Tibial artery (tissue), 4 donors: Measurements from ENCODE around the gene RAD51B.
"Not testable (repeated sequence)": the region's sequence is repeated elsewhere in the genome, so short reads cannot be mapped to it uniquely, and the experiment has no call there.

Experiments used
- DNase-seq, 2 donors: peaks; one replicate each; pipeline ENCODE4 v3.0.0-alpha.2; 2019
- H3K27ac ChIP-seq, 2 donors: fragments of 200-600 bp; sonication (generic) in 1 of 2; 1 replicate in 1 of 2; 2 replicates in 1 of 2; pipeline ENCODE4 v1.5.1; 2018 to 2019; ENCODE audit warnings: mild to moderate bottlenecking in 1 of 2
- H3K27me3 ChIP-seq, 2 donors: fragments of 200-600 bp; sonication (generic) in 1 of 2; one replicate each; pipeline versions ENCODE4 v1.5.1 to v1.6.0; 2016 to 2019
- H3K36me3 ChIP-seq, 3 donors: fragments of 200-600 bp; sonication (generic) in 2 of 3; one replicate each; pipeline ENCODE4 v1.5.1; 2016 to 2019; ENCODE audit warnings: mild to moderate bottlenecking in 2 of 3
- H3K4me1 ChIP-seq, 4 donors: fragments of 200-600 bp; sonication (generic) in 2 of 4; 1 replicate in 3 of 4; 2 replicates in 1 of 4; pipeline ENCODE4 v1.5.1; 2016 to 2019
- H3K4me3 ChIP-seq, 2 donors: fragments of 200-600 bp; sonication (generic) in 1 of 2; 1 replicate in 1 of 2; 2 replicates in 1 of 2; pipeline ENCODE4 v1.5.1; 2018 to 2019; ENCODE audit warnings: mild to moderate bottlenecking in 2 of 2
- H3K9me3 ChIP-seq, 3 donors: fragments of 200-600 bp; sonication (generic) in 1 of 3; one replicate each; pipeline ENCODE4 v1.5.1; 2016 to 2019
- CTCF ChIP-seq, 2 experiments: fragments of 200-600 bp in 1 of 2; fragments of 450-650 bp in 1 of 2; IDR thresholded peaks; one replicate each; pipeline ENCODE4 v1.5.1; 2017 to 2019; ENCODE audit warnings: antibody characterized with exemption in 2 of 2, mild to moderate bottlenecking in 1 of 2, moderate library complexity in 1 of 2
- intact Hi-C: fragments of 100-400 bp; cut with DNase I; formaldehyde crosslinking; loops from one replicate; pipeline ENCODE4 v1.15.0; 2023; ENCODE audit warnings: low total_unique reads

Gene RAD51B

DNA sequence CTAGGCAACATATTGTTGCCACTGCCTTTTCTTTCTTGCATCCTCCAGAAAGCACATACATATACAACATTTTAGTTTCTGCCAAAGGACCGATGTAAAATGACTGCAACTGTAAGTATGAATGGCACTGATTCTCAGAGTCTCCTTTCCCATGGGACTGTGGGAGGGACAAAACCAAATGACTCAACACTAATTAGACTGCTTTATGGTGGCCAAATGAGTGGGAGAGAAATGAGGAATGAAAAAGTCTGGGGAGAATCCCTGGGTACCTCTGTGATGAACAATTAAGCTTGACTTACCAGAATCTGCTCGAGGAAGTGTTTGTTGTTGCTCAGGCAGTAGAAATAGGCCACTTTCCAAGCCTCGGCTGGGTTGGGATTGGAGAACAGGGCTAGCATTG lies 13.3 kb upstream of the RAD51B start:
- no peak for DNase-seq
- H3K36me3 ChIP-seq: peaks cover 86 to 94% (median 88%) of the 10 kb centered on the region in 3 donors
- no peaks in the 10 kb centered on the region for H3K27me3 ChIP-seq
- no peak overlapping the region for H3K27ac ChIP-seq
- intact Hi-C loops: no loop called here
- no peak overlapping the region for H3K4me3 ChIP-seq
- H3K4me1 ChIP-seq: no peaks in the 10 kb centered on the region
- H3K9me3 ChIP-seq: no peaks in the 10 kb centered on the region
- no peak for TF ChIP-seq CTCF (IDR thresholded peaks at IDR 0.05)

GRCh38 chr14:67814821-67815220 lies 4.8 kb upstream of the RAD51B start:
- Histone ChIP-seq H3K27me3 (no peaks in the 10 kb centered on the region), H3K9me3 (no peaks in the 10 kb centered on the region), H3K27ac (no peak overlapping the region), H3K36me3 (peaks cover 22 to 30% (median 27%) of the 10 kb centered on the region in 3 donors), H3K4me1 (peaks cover 0 to 32% (median 19%) of the 10 kb centered on the region in 4 donors), H3K4me3 (no peak overlapping the region)
- intact Hi-C loops: no loop called here
- TF ChIP-seq CTCF (IDR thresholded peaks at IDR 0.05): no peak
- no peak for DNase-seq

DNA sequence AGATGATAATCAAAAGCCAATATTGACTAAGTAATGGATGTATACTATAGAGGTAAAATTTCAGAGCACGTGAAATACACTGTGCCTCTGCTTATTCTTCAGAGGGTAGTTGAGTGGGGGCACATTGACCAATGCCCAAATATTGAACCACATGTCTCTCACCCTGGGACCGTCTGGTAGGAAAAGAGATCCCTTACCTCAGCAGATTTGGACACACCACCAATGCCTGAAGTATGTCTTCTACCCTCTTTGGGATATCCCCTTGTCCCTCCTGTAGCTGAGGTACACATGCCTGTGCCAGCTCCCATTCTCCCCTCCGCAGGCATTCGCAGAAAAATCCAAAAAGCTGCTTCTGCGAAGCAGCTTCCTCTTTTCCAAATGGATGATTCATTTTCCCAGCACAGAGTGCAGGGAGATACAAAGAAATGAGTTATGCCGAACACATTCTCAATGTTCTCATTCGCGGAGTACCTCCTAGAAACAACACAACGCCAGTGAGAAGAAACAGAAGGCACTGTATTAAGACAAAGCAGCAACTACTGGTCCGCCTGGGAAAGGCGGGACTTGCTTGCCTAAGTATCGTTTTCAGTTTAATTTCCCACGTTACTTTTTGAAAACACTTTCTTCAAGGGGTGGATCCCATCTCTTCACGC lies 3.9 kb upstream of the RAD51B start:
- peak overlapping the region; percentile 75 to 77 for H3K4me3 ChIP-seq
- peak overlapping the region; percentile 78 to 79 for H3K27ac ChIP-seq
- peaks cover 15 to 21% (median 18%) of the 10 kb centered on the region in 3 donors for H3K36me3 ChIP-seq
- peaks cover 0 to 36% (median 22%) of the 10 kb centered on the region in 4 donors for H3K4me1 ChIP-seq
- H3K27me3 ChIP-seq: no peaks in the 10 kb centered on the region
- no peaks in the 10 kb centered on the region for H3K9me3 ChIP-seq
- no peak for TF ChIP-seq CTCF (IDR thresholded peaks at IDR 0.05)
- intact Hi-C loops: no loop called here
- no peak for DNase-seq

DNA sequence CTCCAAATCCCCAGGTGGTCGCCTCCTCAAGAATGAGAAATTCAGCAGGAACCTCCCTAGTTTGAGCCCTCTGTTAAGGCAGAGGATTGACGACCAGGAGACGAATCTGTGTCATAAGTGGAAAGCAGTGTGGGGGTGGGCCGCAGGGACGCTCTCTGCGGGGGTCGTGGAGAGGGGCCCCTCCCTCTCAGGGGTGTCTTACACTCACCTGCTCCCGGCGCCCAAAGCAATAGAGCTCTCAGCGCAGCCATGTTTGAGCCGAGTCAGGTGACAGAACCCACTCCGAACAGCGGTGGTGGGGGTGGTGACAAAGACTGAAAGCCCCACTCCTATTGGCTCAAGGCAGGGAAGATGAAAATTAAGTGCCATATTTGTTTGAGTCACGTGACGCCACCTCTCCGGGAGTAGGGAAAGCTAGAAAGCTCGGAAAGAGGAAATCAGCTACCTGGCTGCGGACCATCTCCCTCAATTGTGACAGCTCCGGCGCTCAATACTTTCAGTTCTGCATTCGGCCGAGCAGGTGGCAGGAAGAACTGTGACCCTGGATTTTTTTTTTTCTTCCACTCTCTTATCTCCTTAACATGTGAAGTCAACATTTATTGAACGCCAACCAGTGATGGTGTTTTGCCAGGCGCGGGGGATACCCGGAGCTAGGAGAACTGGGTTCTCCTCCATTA lies 3.1 kb upstream of the RAD51B start, which contains the start of gene ZFYVE26:
Gene ZFYVE26 (minus strand): TSS at position 265 of the 677 bp plus-strand sequence. CDS start 627 bp downstream, outside the sequence.
- TF ChIP-seq CTCF (IDR thresholded peaks at IDR 0.05): no peak
- Histone ChIP-seq H3K4me1 (peaks cover 0 to 36% (median 22%) of the 10 kb centered on the region in 4 donors), H3K9me3 (no peaks in the 10 kb centered on the region), H3K36me3 (peaks cover 13 to 21% (median 14%) of the 10 kb centered on the region in 3 donors), H3K27me3 (no peaks in the 10 kb centered on the region), H3K27ac (peak within 1 kb of the TSS; percentile 78 to 79), H3K4me3 (peak within 1 kb of the TSS; percentile 75 to 77)
- DNase-seq: peak; percentile 96
- intact Hi-C loops: no loop called here

GRCh38 chr14:67817750-67818438 lies 1.7 kb upstream of the RAD51B start:
- no peak overlapping the region for H3K4me3 ChIP-seq
- TF ChIP-seq CTCF (IDR thresholded peaks at IDR 0.05): no peak
- peaks cover 0 to 36% (median 22%) of the 10 kb centered on the region in 4 donors for H3K4me1 ChIP-seq
- H3K27ac ChIP-seq: no peak overlapping the region
- no peaks in the 10 kb centered on the region for H3K27me3 ChIP-seq
- peaks cover 3 to 12% (median 7%) of the 10 kb centered on the region in 3 donors for H3K36me3 ChIP-seq
- DNase-seq: no peak
- intact Hi-C loops: no loop called here
- no peaks in the 10 kb centered on the region for H3K9me3 ChIP-seq

DNA sequence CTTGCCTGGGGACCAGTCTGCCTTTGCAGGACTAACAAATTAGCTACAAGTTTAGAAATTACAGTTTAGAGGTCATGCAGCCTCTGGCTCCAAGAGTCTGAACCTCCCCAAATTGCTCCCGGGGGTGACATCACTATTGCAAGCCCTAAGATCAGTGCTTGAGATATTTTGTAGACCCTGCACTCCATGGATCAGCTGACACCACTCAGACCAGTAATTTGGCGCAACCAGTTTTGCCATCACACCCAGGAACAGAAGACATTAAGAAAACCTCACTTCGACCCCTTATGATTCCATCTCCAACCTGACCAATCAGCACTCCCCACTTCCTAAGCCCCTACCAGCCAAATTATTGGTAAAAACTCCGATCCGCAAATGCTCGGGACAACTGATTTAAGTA lies 1.1 kb upstream of the RAD51B start:
- DNase-seq, intact Hi-C loops: not testable (repeated sequence)

More for the DNA sequence above, 1.1 kb upstream of the RAD51B start:
- H3K36me3 ChIP-seq, H3K27ac ChIP-seq, H3K9me3 ChIP-seq, H3K27me3 ChIP-seq, H3K4me3 ChIP-seq: not testable (repeated sequence)
- peaks cover 0 to 36% (median 22%) of the 10 kb centered on the region in 4 donors for H3K4me1 ChIP-seq
